H1 (cell line): ENCODE data around the gene RTL9.

ENCODE experiments used
- CTCF ChIP-seq, 3 experiments: IDR thresholded peaks; 1 replicate in 2 of 3; 2 replicates in 1 of 3; pipeline versions ENCODE4 v1.5.1 to v1.6.1; 2011; ENCODE audit warnings: low read length in 3 of 3, mild to moderate bottlenecking in 3 of 3, inconsistent platforms in 2 of 3, low read depth in 1 of 3, moderate library complexity in 1 of 3; ENCODE audit not compliant: insufficient read depth in 1 of 3; ENCODE audit errors: control extremely low read depth in 1 of 3
- EZH2 ChIP-seq: fragments of 200-600 bp; sonication (generic); IDR thresholded peaks from 2 replicates; pipeline ENCODE4 v1.7.1; 2012; ENCODE audit warnings: low read depth, mild to moderate bottlenecking, moderate library complexity, low read length, inconsistent platforms; ENCODE audit not compliant: severe bottlenecking
- MAX ChIP-seq: IDR thresholded peaks from 2 replicates; pipeline ENCODE4 v1.6.1; 2012; ENCODE audit warnings: inconsistent platforms

- TF ChIP-seq EZH2: no peak
- no peak for TF ChIP-seq MAX
- no peak for TF ChIP-seq CTCF (IDR thresholded peaks at IDR 0.05; ENCODE audit: control extremely low read depth in 1 of 3, insufficient read depth in 1 of 3, low read depth in 1 of 3, low read length in 3 of 3)
Measured at GRCh38 chrX:110311437-110312230, 47.0 kb upstream of the RTL9 start.
